Left lung (tissue), 10 donors: ENCODE data around the gene EXT2. TPM values are rescaled to one million over a fixed set of nuclear protein-coding genes. Genes with fewer than 3 reads are reported as not detected.

Source experiments
- ATAC-seq: fragments of 200-7000 bp; cut with Tn5 transposase; one replicate; pipeline ENCODE4 v1.9.1; 2020; ENCODE audit warnings: moderate library complexity
- DNase-seq, 4 donors: peaks; one replicate each; pipeline ENCODE4 v3.0.0-alpha.2; 2013 to 2020
- H3K27ac ChIP-seq, 2 donors: fragments of 200-600 bp; sonication (generic) in 1 of 2; one replicate each; pipeline versions ENCODE4 v1.5.0 to v1.8.0; 2020 to 2021
- H3K27me3 ChIP-seq, 2 donors: fragments of 200-600 bp; sonication (generic) in 1 of 2; one replicate each; pipeline versions ENCODE4 v1.5.0 to v1.8.0; 2020 to 2021
- H3K36me3 ChIP-seq, 2 donors: fragments of 200-600 bp; sonication (generic) in 1 of 2; one replicate each; pipeline versions ENCODE4 v1.5.0 to v1.8.0; 2020 to 2021
- H3K4me1 ChIP-seq, 2 donors: fragments of 200-600 bp; one replicate each; pipeline ENCODE4 v1.8.0; 2021
- H3K4me3 ChIP-seq, 2 donors: fragments of 200-600 bp; sonication (generic) in 1 of 2; one replicate each; pipeline versions ENCODE4 v1.5.0 to v1.8.0; 2020 to 2021; ENCODE audit warnings: mild to moderate bottlenecking in 1 of 2
- H3K9me3 ChIP-seq, 2 donors: fragments of 200-600 bp; sonication (generic) in 1 of 2; one replicate each; pipeline versions ENCODE4 v1.5.0 to v1.8.0; 2020 to 2021
- intact Hi-C, 2 donors: fragments of 100-400 bp; cut with DNase I; formaldehyde crosslinking; loops; one replicate each; pipeline versions ENCODE4 v1.11.2 to v1.14.2; 2022
- polyA plus RNA-seq, 6 donors: library from polyadenylated mRNA; unstranded; fragments of 120-200 nt; gene quantifications; one replicate each; pipeline ENCODE4 v1.2.1, GENCODE V29; 2013; ENCODE audit not compliant: insufficient read length in 6 of 6
- total RNA-seq, 2 donors: library from RNA; stranded (reverse); fragmentation: NEBNext Ultra II Directional; extraction: Animal tissue kit (Norgen Biotek cat#: 25700); gene quantifications; one replicate each; pipeline ENCODE4 v1.2.1, GENCODE V29; 2021
- TF ChIP-seq, protein P1 (sequence below), 2 donors: fragments of 200-600 bp; sonication (generic) in 1 of 2; IDR thresholded peaks; one replicate each; pipeline versions ENCODE4 v1.5.0 to v1.8.0; 2021; ENCODE audit warnings: antibody characterized with exemption in 2 of 2
- donor health status: DM: no; HTN: yes; CAD: no.
- donor health status: DM: no; HTN: no; CAD: no.

Gene EXT2
- total and polyA plus RNA-seq, 8 donors = 56.4 to 85.0 (median 76.8) TPM

DNA sequence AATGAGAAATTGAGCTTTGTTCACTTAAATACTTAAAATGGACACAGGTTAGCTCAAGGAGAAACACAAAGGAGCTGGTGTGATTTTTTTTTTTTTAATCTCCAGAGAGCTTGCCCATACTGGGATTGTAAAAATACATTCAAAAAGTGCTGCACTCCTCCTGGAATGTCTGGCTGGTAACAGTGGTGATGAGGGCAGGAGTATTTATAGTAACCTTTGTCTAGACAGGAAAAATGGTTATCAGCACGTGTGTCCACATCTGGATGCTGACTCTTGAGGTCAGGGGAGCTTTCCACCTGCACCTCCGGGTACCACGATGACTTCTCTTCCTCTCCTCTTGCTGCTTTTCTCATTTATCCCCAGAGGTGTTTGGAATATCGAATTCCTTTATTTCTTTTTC is 30.1 kb downstream of the EXT2 start:
- H3K4me1 ChIP-seq = no peaks in the 10 kb centered on the region
- TF ChIP-seq, protein P1, sequence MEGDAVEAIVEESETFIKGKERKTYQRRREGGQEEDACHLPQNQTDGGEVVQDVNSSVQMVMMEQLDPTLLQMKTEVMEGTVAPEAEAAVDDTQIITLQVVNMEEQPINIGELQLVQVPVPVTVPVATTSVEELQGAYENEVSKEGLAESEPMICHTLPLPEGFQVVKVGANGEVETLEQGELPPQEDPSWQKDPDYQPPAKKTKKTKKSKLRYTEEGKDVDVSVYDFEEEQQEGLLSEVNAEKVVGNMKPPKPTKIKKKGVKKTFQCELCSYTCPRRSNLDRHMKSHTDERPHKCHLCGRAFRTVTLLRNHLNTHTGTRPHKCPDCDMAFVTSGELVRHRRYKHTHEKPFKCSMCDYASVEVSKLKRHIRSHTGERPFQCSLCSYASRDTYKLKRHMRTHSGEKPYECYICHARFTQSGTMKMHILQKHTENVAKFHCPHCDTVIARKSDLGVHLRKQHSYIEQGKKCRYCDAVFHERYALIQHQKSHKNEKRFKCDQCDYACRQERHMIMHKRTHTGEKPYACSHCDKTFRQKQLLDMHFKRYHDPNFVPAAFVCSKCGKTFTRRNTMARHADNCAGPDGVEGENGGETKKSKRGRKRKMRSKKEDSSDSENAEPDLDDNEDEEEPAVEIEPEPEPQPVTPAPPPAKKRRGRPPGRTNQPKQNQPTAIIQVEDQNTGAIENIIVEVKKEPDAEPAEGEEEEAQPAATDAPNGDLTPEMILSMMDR (IDR thresholded peaks at IDR 0.05) = no peak
- no peak overlapping the region for H3K27ac ChIP-seq
- DNase-seq (no peak), ATAC-seq (no peak)
- H3K27me3 ChIP-seq = no peaks in the 10 kb centered on the region
- H3K36me3 ChIP-seq = peaks cover 0 to 64% of the 10 kb centered on the region in 2 donors
- H3K4me3 ChIP-seq = no peak overlapping the region
- no peaks in the 10 kb centered on the region for H3K9me3 ChIP-seq
- intact Hi-C loops = no loop called here

DNA sequence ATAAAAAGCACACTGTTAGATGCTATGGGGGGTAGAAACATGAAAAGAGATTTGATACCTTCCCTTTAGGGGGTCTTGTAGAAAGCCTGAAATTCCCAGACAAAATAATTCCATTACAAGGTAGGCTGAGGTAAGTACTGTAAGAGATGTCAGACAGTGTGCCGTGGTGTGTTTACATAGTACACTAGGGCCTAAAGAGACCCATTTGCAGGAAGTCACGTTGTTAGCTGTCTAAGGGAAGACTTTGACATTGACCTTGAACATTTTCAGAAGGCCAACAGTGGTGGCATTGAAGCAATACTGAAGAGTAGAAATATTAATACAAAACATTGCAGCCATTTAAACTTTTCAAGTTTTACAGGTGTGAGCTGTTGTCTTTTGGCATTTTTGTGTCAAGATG is 30.8 kb downstream of the EXT2 start:
- no peaks in the 10 kb centered on the region for H3K9me3 ChIP-seq
- no peaks in the 10 kb centered on the region for H3K4me1 ChIP-seq
- ATAC-seq = no peak
- no peak overlapping the region for H3K4me3 ChIP-seq
- DNase-seq = no peak
- H3K27me3 ChIP-seq = no peaks in the 10 kb centered on the region
- TF ChIP-seq, protein P1 (IDR thresholded peaks at IDR 0.05) = no peak
- H3K36me3 ChIP-seq = peaks cover 0 to 71% of the 10 kb centered on the region in 2 donors
- intact Hi-C loops = no loop called here
- no peak overlapping the region for H3K27ac ChIP-seq

DNA sequence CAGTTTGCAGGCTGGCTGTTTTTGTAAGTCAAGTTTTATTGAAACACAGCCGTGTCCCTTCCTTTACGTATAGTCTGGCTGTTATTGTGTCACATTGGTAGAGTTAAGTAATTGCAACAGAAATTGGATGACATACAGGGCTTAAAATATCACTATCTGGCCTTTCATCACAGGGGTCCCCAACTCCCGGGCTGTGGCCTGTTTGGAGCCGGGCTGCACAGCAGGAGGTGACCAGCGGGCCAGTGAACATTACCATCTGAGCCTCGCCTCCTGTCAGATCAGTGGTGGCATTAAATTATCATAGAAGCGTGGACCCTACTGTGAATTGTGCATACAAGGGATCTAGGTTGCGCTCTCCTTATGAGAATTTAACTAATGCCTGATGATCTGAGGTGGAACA is 31.7 kb downstream of the EXT2 start:
- Histone ChIP-seq H3K4me1 (no peaks in the 10 kb centered on the region), H3K27me3 (no peaks in the 10 kb centered on the region), H3K36me3 (peaks cover 0 to 78% of the 10 kb centered on the region in 2 donors), H3K27ac (no peak overlapping the region), H3K9me3 (no peaks in the 10 kb centered on the region), H3K4me3 (no peak overlapping the region)
- TF ChIP-seq, protein P1 (IDR thresholded peaks at IDR 0.05) = no peak
- ATAC-seq (no peak), DNase-seq (no peak)
- intact Hi-C loops = no loop called here

DNA sequence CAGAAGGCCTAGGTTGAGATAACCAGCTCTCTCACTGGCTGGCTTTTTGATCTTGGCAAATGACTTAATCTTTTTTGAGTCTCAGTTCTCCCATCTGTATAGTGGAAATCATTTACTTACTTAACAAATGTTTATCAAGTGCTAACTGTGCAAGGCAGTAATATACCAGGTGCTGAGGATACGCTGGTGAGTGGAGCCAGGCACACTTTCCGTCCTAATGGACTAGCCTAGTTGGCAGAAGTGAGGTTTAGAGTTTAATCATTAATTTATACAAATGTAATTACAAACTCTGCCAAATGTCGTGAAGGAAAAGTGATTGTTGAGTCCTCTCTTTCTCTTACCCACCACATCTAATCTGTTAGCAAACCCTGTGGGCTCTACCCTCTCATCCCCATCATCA is 33.3 kb downstream of the EXT2 start:
- intact Hi-C loops = no loop called here
- Histone ChIP-seq H3K36me3 (peaks cover 0 to 82% of the 10 kb centered on the region in 2 donors), H3K27me3 (no peaks in the 10 kb centered on the region), H3K4me3 (no peak overlapping the region), H3K27ac (no peak overlapping the region), H3K9me3 (no peaks in the 10 kb centered on the region), H3K4me1 (no peaks in the 10 kb centered on the region)
- TF ChIP-seq, protein P1 (IDR thresholded peaks at IDR 0.05) = no peak
- no peak for DNase-seq
- no peak for ATAC-seq

DNA sequence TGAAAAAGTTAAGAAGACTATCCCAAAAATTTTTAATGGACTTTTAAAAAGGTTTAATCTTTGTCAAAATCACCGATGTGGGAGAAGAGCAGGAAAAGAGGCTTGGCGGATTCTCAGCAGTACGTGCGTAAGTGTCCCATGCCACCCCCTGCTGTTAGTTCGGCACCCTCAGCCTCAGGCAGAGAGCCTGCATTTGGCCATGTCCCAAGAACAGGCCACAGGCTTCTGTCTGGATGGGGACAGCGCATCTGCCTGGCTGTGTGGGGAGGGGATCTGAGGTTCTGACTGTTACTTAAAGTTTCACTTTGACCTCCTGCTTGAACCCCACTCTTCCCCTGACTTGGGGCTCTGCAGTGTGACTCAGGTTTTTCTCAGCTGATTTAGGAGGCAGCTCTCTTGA is 35.3 kb downstream of the EXT2 start:
- H3K27ac ChIP-seq = no peak overlapping the region
- no peaks in the 10 kb centered on the region for H3K27me3 ChIP-seq
- intact Hi-C loops = loop anchor here in 1 of 2 donors (10.0 kb wide), 1 partner anchor 404 kb away; no protein-coding TSS in a partner anchor
- TF ChIP-seq, protein P1 (IDR thresholded peaks at IDR 0.05) = no peak
- H3K36me3 ChIP-seq = peaks cover 0 to 74% of the 10 kb centered on the region in 2 donors
- DNase-seq (no peak), ATAC-seq (no peak)
- no peaks in the 10 kb centered on the region for H3K9me3 ChIP-seq
- H3K4me3 ChIP-seq = no peak overlapping the region
- no peaks in the 10 kb centered on the region for H3K4me1 ChIP-seq
